Stimulated activated CD8-positive, alpha-beta memory T cell treated with anti-CD3 and anti-CD28 coated beads, Interleukin-12 subunit alpha, Interleukin-12 subunit beta, amount 100 ng/mL, for 1 hour (primary cell): Measurements from ENCODE around the gene LONRF3.

ENCODE experiments used
- DNase-seq: peaks from one replicate; pipeline ENCODE4 v3.0.0-alpha.2; 2020; ENCODE audit warnings: low read depth

LONRF3 gene

GRCh38 chrX:118974088-118974907, at the start of gene LONRF3:
TSS of gene LONRF3 (plus strand) at chrX:118974618. CDS start at chrX:118974781, 163 bp downstream.
- DNase-seq: peak; percentile 47

- DNase-seq: no peak
Observed at GRCh38 chrX:118928151-118928550, 46.3 kb upstream of the LONRF3 start.

GRCh38 chrX:118935352-118935751, 39.1 kb upstream of the LONRF3 start:
- DNase-seq: no peak

- DNase-seq: no peak
Observed at GRCh38 chrX:118941147-118941546, 33.3 kb upstream of the LONRF3 start.

- DNase-seq: no peak
Observed at GRCh38 chrX:118943102-118943501, 31.3 kb upstream of the LONRF3 start.

GRCh38 chrX:118945921-118946320, 28.5 kb upstream of the LONRF3 start:
- DNase-seq: no peak

- DNase-seq: no peak
Observed at GRCh38 chrX:118948270-118948669, 26.1 kb upstream of the LONRF3 start.

GRCh38 chrX:118961866-118962560, 12.4 kb upstream of the LONRF3 start:
- no peak for DNase-seq

- no peak for DNase-seq
Observed at GRCh38 chrX:118963159-118963558, 11.3 kb upstream of the LONRF3 start.

GRCh38 chrX:118964252-118964651, 10.2 kb upstream of the LONRF3 start:
- no peak for DNase-seq

GRCh38 chrX:118965395-118965794, 9.0 kb upstream of the LONRF3 start:
- DNase-seq: no peak

GRCh38 chrX:118968031-118968430, 6.4 kb upstream of the LONRF3 start:
- no peak for DNase-seq

GRCh38 chrX:118971552-118971951, 2.9 kb upstream of the LONRF3 start:
- no peak for DNase-seq

GRCh38 chrX:118973389-118974087, 880 bp upstream of the LONRF3 start:
- no peak for DNase-seq

GRCh38 chrX:118974908-118975671, 672 bp downstream of the LONRF3 start:
- no peak for DNase-seq

GRCh38 chrX:118975831-118976598, 1.6 kb downstream of the LONRF3 start:
- peak; percentile 56 for DNase-seq

- DNase-seq: no peak
Observed at GRCh38 chrX:118976599-118977340, 2.4 kb downstream of the LONRF3 start.

GRCh38 chrX:118977424-118977823, 3.0 kb downstream of the LONRF3 start:
- no peak for DNase-seq

GRCh38 chrX:118978451-118978850, 4.0 kb downstream of the LONRF3 start:
- no peak for DNase-seq

GRCh38 chrX:118980761-118981160, 6.3 kb downstream of the LONRF3 start:
- no peak for DNase-seq

- DNase-seq: no peak
Observed at GRCh38 chrX:118983513-118983912, 9.1 kb downstream of the LONRF3 start.
